22Rv1 (cell line): ENCODE measurements around the gene VWA1.
"Not testable (repeated sequence)": the region's sequence is repeated elsewhere in the genome, so short reads cannot be mapped to it uniquely, and the experiment has no call there.

Experiments used
- ZFX ChIP-seq: fragments of 450-650 bp; IDR thresholded peaks from 2 replicates; pipeline ENCODE4 v1.6.1; 2017; ENCODE audit warnings: antibody characterized with exemption, borderline replicate concordance
- TF ChIP-seq, protein P1 (sequence below): fragments of 450-650 bp; IDR thresholded peaks from 2 replicates; pipeline ENCODE4 v1.5.1; 2017; ENCODE audit warnings: mild to moderate bottlenecking

DNA sequence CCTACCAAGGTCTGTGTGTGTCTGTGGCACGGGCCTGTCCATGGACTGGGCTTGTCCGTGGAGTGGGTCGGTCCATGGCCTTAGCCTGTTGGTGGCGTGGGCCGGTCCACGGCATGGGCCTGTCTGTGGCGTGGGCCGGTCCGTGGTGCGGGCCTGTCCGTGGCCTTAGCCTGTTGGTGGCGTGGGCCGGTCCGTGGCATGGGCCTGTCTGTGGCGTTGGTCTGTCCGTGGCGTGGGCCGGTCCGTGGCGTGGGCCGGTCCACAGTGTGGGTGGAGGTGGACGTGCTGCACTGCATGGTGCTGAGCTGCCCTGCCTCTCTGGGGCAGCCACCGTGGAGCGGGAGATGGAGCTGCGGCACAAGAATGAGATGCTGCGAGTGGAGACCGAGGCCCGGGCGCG lies 46.3 kb downstream of the VWA1 start:
- TF ChIP-seq, protein P1, sequence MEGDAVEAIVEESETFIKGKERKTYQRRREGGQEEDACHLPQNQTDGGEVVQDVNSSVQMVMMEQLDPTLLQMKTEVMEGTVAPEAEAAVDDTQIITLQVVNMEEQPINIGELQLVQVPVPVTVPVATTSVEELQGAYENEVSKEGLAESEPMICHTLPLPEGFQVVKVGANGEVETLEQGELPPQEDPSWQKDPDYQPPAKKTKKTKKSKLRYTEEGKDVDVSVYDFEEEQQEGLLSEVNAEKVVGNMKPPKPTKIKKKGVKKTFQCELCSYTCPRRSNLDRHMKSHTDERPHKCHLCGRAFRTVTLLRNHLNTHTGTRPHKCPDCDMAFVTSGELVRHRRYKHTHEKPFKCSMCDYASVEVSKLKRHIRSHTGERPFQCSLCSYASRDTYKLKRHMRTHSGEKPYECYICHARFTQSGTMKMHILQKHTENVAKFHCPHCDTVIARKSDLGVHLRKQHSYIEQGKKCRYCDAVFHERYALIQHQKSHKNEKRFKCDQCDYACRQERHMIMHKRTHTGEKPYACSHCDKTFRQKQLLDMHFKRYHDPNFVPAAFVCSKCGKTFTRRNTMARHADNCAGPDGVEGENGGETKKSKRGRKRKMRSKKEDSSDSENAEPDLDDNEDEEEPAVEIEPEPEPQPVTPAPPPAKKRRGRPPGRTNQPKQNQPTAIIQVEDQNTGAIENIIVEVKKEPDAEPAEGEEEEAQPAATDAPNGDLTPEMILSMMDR, result not testable (repeated sequence)
- not testable (repeated sequence) for TF ChIP-seq ZFX
